GDM1 (cell line): ENCODE measurements around the gene LTBP2.
"Not testable (repeated sequence)": the region's sequence is repeated elsewhere in the genome, so short reads cannot be mapped to it uniquely, and the experiment has no call there.

ENCODE experiments used
- DNase-seq: peaks from one replicate; lab custom pipeline; 2025; lab: John Stamatoyannopoulos, UW

LTBP2 gene

GRCh38 chr14:74551001-74551400, 61.0 kb downstream of the LTBP2 start:
- DNase-seq: no peak

- no peak for DNase-seq
Observed at GRCh38 chr14:74550071-74550470, 62.0 kb downstream of the LTBP2 start.

- no peak for DNase-seq
Observed at GRCh38 chr14:74549588-74549987, 62.4 kb downstream of the LTBP2 start.

GRCh38 chr14:74548881-74549280, 63.2 kb downstream of the LTBP2 start:
- DNase-seq: no peak

GRCh38 chr14:74547331-74547927, 64.6 kb downstream of the LTBP2 start:
- no peak for DNase-seq

- no peak for DNase-seq
Observed at GRCh38 chr14:74546416-74546815, 65.6 kb downstream of the LTBP2 start.

GRCh38 chr14:74545386-74545785, 66.7 kb downstream of the LTBP2 start:
- DNase-seq: no peak

- no peak for DNase-seq
Observed at GRCh38 chr14:74543771-74544438, 68.1 kb downstream of the LTBP2 start.

- DNase-seq: no peak
Observed at GRCh38 chr14:74542056-74542685, 69.9 kb downstream of the LTBP2 start.

- DNase-seq: no peak
Observed at GRCh38 chr14:74541225-74541624, 70.8 kb downstream of the LTBP2 start.

GRCh38 chr14:74539503-74539902, 72.5 kb downstream of the LTBP2 start:
- DNase-seq: no peak

GRCh38 chr14:74538411-74539391, 73.3 kb downstream of the LTBP2 start:
- DNase-seq: no peak

- DNase-seq: not testable (repeated sequence)
Observed at GRCh38 chr14:74536336-74536735, 75.7 kb downstream of the LTBP2 start.

- no peak for DNase-seq
Observed at GRCh38 chr14:74535756-74536325, 76.2 kb downstream of the LTBP2 start.

- no peak for DNase-seq
Observed at GRCh38 chr14:74533576-74533975, 78.5 kb downstream of the LTBP2 start.

GRCh38 chr14:74532246-74532645, 79.8 kb downstream of the LTBP2 start:
- DNase-seq: no peak

- no peak for DNase-seq
Observed at GRCh38 chr14:74531467-74531866, 80.6 kb downstream of the LTBP2 start.

GRCh38 chr14:74531006-74531405, 81.0 kb downstream of the LTBP2 start:
- DNase-seq: no peak

GRCh38 chr14:74528886-74529285, 83.2 kb downstream of the LTBP2 start:
- no peak for DNase-seq

GRCh38 chr14:74528406-74528805, 83.6 kb downstream of the LTBP2 start:
- DNase-seq: no peak

GRCh38 chr14:74527736-74528280, 84.2 kb downstream of the LTBP2 start:
- no peak for DNase-seq
